GM21723 (cell line): ENCODE measurements around the gene ANO6.

Experiments used
- ATAC-seq: cut with Tn5 transposase; IDR thresholded peaks from one replicate; pipeline ENCODE4 v1.9.1; 2021; ENCODE audit warnings: mild to moderate bottlenecking, moderate library complexity; ENCODE audit not compliant: unreplicated experiment

The ANO6 gene

DNA sequence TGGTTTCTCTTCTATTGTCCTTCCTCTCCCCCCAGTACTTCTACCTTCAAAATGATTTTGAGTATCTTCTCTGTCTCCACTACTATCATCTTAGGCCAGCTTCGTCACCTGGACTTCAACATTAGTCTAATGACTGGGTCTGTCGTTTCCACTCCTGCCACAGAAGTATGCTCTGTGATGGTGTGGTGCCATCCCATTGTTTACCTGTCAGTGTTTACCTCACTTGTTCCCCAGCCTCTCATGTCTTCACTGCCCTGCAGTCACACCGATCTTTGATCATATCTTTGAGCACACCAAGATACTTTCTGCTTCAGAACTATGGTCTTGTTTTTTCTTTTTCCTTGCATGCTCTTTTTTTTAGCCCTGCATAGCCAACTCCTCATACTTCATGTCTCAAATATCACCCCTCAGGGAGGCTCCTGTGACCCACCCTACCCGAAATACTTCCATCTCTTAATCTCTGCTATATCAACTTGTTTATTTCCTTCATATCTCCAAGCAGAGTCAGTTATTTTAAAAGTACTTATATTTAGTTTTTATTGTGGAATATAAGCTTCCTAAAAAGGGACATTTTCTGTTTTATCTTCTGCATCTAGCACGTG, 60.4 kb downstream of the ANO6 start:
- no peak for ATAC-seq

GRCh38 chr12:45278447-45278846, 62.6 kb downstream of the ANO6 start:
- ATAC-seq = no peak

- no peak for ATAC-seq
Observed at GRCh38 chr12:45279931-45280830, 64.3 kb downstream of the ANO6 start.

- no peak for ATAC-seq
Observed at GRCh38 chr12:45281994-45282393, 66.1 kb downstream of the ANO6 start.

GRCh38 chr12:45282411-45282810, 66.5 kb downstream of the ANO6 start:
- ATAC-seq = no peak

DNA sequence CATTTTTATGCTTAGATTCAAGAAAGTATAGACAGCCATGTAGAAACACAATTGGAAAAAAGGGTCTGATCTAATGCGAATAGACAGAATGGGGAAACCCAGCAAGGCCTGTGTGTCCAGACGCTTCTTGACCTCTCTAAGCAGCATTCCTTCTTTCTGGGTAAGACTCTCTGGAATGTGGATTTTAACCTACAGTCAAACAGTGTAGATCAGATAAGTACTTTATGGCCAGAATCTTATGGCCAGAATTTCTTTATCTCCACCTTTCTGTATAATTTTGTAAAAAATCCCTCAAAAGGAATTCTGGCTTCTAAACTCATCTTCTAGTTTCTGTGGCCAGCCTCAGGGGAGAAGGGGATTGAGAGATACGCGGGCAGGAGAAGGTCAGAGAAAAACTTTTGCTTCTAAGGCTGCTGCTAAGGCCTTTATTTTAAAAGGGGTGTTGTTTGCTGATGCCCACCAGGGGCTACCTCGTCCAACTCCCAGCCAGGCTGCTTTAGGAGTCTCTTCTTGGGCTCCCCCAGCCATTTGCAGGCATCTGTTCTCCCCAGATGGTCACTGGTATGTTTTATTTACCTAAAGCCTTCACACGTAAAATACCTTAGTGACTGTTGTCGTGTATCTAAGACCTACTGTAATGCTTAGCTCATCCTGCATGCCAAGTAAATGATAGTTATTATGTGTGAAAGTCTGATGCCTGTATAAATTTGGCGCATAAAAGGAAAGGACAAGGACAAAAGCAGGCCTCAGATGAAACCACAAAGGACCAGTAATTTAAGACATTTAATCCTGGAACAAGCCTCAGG, 68.4 kb downstream of the ANO6 start:
- ATAC-seq = no peak

- no peak for ATAC-seq
Observed at GRCh38 chr12:45285717-45286116, 69.8 kb downstream of the ANO6 start.

DNA sequence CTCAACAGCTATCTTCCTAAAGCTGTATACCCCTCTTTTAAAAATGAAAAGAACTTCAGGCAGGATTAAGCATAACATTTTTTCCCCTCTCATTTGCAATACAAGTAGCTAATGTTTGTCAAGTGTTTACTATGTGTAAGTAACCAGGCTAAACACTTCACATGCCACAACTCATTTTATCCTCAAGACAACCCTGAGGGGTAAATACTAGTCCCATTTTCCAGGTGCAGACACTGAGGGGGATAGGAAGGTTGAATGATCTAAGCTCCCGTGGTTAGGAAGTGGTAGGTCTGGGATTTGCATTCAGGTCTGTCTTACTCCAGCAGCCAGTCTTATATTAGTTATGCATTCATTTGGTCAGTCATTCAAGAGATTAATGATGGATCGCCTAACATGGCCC, 70.7 kb downstream of the ANO6 start:
- no peak for ATAC-seq

GRCh38 chr12:45289245-45290215, 73.6 kb downstream of the ANO6 start:
- no peak for ATAC-seq

DNA sequence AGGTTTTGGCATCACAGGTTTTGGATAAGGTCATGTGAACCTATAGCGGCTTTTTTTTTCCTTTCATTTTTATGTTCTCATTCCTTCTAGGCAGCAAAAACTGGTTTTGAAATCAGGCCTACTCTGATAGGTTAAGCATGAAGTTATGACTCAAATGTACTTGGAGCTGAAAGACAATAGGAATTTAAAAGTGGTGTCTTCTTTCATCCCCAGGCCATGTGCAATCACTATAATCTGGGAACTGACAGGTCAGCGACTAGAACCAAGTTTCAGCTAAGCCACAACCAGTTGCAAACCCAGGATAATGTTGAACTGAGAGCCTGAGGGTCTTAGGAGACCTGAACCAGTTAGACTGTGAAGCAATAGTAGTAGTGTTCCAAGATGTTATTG, 74.3 kb downstream of the ANO6 start:
- no peak for ATAC-seq

DNA sequence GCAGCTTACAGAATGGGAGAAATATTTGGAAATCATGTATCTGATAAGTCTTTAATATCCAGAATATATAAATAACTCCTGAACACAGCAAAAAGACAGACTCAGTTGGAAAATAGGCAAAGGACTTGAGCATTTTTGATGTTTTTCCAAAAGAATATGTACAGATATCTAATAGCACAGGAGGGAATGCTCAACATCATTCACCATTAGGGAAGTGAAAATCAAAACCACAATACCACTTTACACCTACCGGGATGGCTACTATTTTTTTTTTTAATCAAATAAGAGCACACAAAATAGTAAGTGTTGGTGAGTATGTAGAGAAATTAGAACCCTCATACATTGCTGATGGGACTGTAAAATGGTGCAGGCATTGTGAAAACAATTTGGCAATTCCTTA, 75.6 kb downstream of the ANO6 start:
- ATAC-seq = no peak

DNA sequence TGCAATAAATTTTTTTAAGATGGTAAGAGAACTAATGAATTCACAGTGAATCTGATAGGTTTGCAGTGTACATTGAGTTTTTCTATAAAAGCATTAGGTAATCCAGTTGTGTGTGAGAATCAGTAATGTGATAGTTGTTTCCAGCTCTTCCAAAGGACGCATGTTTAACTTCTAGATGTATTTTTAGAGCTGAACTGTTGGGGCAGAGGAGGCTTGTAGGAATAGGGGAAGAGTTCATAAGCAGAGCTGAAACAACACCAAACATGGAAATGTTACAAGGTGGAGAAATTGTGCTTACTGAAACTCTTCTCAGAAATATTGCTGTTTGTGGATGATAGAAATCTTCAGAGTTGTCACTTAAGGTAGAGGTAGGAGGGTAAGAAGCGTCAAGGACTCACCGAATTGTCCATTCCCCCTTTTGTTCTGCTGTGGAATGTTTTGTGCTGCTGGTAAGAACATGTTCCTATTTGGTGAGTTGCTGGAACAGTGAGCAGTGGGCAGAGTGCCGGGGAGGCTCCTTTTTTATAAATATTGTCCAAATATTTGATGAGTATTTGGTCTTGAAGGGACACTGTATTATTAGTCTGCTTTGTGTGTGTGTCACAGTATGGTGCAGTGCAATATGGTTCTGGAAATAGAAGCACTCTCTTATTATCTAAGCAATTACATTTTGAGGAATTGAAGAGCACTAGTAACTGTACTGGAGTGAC, 76.7 kb downstream of the ANO6 start:
- ATAC-seq = no peak

DNA sequence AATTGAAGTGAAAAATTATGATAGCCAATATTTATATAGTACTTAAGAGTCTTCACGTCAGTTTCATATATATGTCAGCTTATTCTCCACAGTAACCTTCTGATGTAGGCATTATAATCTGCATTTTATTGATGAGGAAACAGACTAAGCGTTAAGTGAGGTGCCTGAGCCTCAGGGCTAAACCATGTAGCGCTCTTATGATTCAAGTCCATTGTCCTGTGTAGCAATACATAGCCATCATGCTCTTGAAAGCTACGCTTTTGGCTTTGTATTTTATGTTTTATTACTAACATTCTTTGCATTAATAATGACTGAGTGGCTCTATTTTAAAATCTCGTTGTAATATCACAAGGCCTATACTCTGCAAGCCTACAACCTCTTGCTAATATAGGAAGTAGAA, 79.0 kb downstream of the ANO6 start:
- no peak for ATAC-seq

DNA sequence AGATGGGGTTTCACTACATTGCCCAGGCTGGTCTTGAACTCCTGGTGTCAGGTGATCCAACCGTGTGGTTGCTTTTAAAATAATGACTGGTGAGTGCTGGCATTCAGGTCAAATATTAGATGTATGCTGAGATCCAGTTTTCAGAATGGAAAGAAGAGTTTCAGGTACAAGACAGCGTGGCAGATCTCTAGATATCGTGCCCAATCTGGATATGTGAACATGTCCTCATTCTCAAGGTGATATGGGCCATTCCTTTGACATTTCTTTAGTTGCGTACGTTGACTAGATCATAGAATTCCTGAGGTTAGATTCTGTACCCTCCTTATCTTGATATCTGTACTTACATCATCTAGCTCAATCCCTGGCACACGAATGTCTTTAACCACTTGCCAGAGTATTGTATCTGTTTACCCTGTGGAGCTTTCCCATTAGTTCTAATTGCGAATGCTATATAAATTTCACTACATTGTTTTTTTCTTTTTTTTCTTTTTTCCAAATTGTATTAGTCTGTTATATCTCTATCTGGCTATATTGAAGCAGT, 80.2 kb downstream of the ANO6 start:
- no peak for ATAC-seq

DNA sequence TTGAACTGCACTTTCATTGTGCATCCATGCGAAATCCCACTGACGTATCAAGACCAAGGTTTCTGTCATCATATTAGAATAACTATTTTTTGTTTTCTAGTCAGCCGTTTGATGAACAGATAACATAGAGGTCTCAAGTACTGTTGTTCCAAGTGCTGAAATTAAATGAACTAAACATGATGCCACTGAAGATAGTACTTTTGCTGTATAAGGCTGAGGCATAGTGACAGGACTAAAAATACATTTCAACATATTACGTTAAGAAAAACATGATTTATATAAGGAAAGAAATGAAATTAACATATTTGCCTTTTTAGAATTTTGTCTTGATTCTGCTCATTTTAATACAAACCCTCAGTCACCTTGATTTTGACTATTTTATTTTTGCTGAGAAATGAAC, 82.2 kb downstream of the ANO6 start:
- no peak for ATAC-seq

DNA sequence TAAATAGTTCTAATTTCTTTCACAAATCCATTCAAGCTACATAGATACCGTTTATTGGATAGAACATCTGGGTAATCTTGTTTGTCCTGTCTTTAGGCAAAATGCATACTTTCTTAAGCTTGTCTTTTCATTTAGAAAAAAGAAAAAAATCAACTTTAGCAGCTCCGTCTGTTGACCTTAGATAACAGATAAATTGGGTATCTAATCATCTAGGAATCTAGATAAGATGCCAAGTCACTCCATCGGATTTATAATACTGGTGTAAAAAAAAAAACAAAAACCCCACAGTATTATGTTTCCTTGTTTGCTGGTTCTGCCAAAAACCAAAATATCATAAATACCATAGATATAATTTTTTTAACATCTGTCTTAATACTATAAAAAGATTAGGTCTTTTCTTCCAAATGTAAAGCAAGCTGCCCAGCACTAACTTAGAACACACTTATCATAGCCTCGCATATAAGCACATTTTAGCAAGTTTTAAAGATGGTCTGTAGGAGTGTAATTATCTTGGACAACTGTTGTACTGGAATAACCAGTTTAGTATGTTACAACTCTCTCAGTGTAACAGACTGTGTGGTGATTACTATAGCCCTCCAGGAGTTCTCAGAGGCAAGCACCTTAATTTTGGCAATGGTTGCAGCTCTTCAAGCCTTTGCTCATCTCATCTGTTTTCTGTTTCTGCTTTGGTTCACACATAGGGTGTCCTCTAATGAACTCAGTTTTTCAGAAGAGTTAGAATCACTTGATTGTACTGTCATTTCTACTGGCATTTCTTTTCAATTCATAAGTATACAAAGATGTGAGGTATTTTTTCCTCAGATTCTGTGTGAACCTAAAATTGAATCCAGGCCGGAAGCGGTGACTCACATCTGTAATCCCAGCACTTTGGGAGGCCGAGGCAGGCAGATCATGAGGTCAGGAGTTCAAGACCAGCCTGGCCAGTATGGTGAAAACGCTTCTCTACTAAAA, 83.1 kb downstream of the ANO6 start:
- no peak for ATAC-seq

GRCh38 chr12:45302621-45303369, 86.9 kb downstream of the ANO6 start:
- no peak for ATAC-seq

- no peak for ATAC-seq
Observed at GRCh38 chr12:45303945-45304344, 88.0 kb downstream of the ANO6 start.
